Body of pancreas (tissue), 4 donors: ENCODE results near the gene INTS3.

ENCODE experiments used
- CTCF ChIP-seq, 7 experiments: fragments of 450-650 bp in 4 of 7; fragments of 200-600 bp in 3 of 7; sonication (generic) in 3 of 7; IDR thresholded peaks; one replicate each; pipeline ENCODE4 v1.5.1; 2016 to 2019; ENCODE audit warnings: antibody characterized with exemption in 7 of 7
- POLR2A ChIP-seq, 3 donors: fragments of 450-650 bp; IDR thresholded peaks; one replicate each; pipeline ENCODE4 v1.6.1; 2016; ENCODE audit warnings: antibody characterized with exemption in 3 of 3, mild to moderate bottlenecking in 2 of 3

- TF ChIP-seq POLR2A (IDR thresholded peaks at IDR 0.05) (no peak), CTCF (IDR thresholded peaks at IDR 0.05) (no peak)
These were observed 63.9 kb downstream of the INTS3 start for GRCh38 chr1:153791648-153792253.
